Ovary (tissue), 3 donors: ENCODE data around the gene NLRP9.

ENCODE experiments used
- EP300 ChIP-seq: sonication (generic); formaldehyde crosslinking; IDR thresholded peaks from one replicate; pipeline ENCODE4 v1.6.1; 2017; ENCODE audit warnings: antibody characterized with exemption
- POLR2A ChIP-seq: fragments of 450-650 bp; IDR thresholded peaks from one replicate; pipeline ENCODE4 v1.6.1; 2017; ENCODE audit warnings: antibody characterized with exemption, mild to moderate bottlenecking, moderate library complexity
- TF ChIP-seq, protein P1 (sequence below), 3 donors: fragments of 450-650 bp in 2 of 3; fragments of 200-600 bp in 1 of 3; IDR thresholded peaks; one replicate each; pipeline versions ENCODE4 v1.5.1 to v1.8.0; 2016 to 2022; ENCODE audit warnings: antibody characterized with exemption in 3 of 3, mild to moderate bottlenecking in 1 of 3
- donor health status: DM: no; HTN: no; CAD: no.

- TF ChIP-seq, protein P1, sequence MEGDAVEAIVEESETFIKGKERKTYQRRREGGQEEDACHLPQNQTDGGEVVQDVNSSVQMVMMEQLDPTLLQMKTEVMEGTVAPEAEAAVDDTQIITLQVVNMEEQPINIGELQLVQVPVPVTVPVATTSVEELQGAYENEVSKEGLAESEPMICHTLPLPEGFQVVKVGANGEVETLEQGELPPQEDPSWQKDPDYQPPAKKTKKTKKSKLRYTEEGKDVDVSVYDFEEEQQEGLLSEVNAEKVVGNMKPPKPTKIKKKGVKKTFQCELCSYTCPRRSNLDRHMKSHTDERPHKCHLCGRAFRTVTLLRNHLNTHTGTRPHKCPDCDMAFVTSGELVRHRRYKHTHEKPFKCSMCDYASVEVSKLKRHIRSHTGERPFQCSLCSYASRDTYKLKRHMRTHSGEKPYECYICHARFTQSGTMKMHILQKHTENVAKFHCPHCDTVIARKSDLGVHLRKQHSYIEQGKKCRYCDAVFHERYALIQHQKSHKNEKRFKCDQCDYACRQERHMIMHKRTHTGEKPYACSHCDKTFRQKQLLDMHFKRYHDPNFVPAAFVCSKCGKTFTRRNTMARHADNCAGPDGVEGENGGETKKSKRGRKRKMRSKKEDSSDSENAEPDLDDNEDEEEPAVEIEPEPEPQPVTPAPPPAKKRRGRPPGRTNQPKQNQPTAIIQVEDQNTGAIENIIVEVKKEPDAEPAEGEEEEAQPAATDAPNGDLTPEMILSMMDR (IDR thresholded peaks at IDR 0.05), result no peak
- TF ChIP-seq EP300, result no peak
- no peak for TF ChIP-seq POLR2A
Measured at GRCh38 chr19:55698256-55698655, 39.9 kb downstream of the NLRP9 start.
